MCF 10A (cell line): ENCODE data around the gene SMOC2. TPM values are rescaled to one million over a fixed set of nuclear protein-coding genes. Genes with fewer than 3 reads are reported as not detected.

Experiments
- BruUV-seq: library from RNA; stranded (reverse); fragments of 400-500 nt; replicated peaks from 2 replicates; lab custom pipeline; 2021; lab: Mats Ljungman, UMichigan
- CTCF ChIA-PET: fragments of 300-600 bp; sonication (Branson Sonifier 250); formaldehyde crosslinking; extraction: SDS; loops from one replicate; lab custom pipeline; 2021; ENCODE audit warnings: antibody characterized with exemption, inconsistent platforms; lab: Yijun Ruan, JAX
- POLR2A ChIA-PET: fragments of 300-600, 350-650 bp; sonication (Branson Sonifier 250); formaldehyde crosslinking; extraction: SDS; loops from one replicate; lab custom pipeline; 2020; ENCODE audit warnings: antibody characterized with exemption, inconsistent platforms; lab: Yijun Ruan, JAX
- DNase-seq: peaks from one replicate; pipeline ENCODE4 v3.0.0-alpha.2; 2018; ENCODE audit not compliant: unreplicated experiment
- H3K27ac Mint-ChIP-seq: one replicate; pipeline ENCODE4 v1.8.0; 2022; ENCODE audit warnings: mild to moderate bottlenecking, low read depth, mixed read lengths; ENCODE audit not compliant: unreplicated experiment
- H3K27me3 Mint-ChIP-seq: one replicate; pipeline ENCODE4 v1.8.0; 2022; ENCODE audit warnings: mixed read lengths; ENCODE audit not compliant: insufficient read depth, unreplicated experiment
- H3K36me3 Mint-ChIP-seq: one replicate; pipeline ENCODE4 v1.8.0; 2022; ENCODE audit warnings: mild to moderate bottlenecking, moderate library complexity, mixed read lengths; ENCODE audit not compliant: insufficient read depth, unreplicated experiment
- H3K4me1 Mint-ChIP-seq: one replicate; pipeline ENCODE4 v1.8.0; 2022; ENCODE audit warnings: mixed read lengths; ENCODE audit not compliant: insufficient read depth, unreplicated experiment
- H3K4me3 Mint-ChIP-seq: one replicate; pipeline ENCODE4 v1.8.0; 2022; ENCODE audit warnings: mild to moderate bottlenecking, moderate library complexity, mixed read lengths; ENCODE audit not compliant: unreplicated experiment
- H3K9me3 Mint-ChIP-seq: one replicate; pipeline ENCODE4 v1.8.0; 2022; ENCODE audit warnings: mixed read lengths; ENCODE audit not compliant: unreplicated experiment
- intact Hi-C: fragments of 100-400 bp; cut with micrococcal nuclease; formaldehyde crosslinking; loops from 2 replicates; pipeline ENCODE4 v1.14.1; 2022
- total RNA-seq: library from RNA; stranded (reverse); gene quantifications from 2 replicates; pipeline ENCODE4 v1.2.3, GENCODE V29; 2022
- TF ChIP-seq, protein P1 (sequence below): fragments of 200-600 bp; IDR thresholded peaks from one replicate; pipeline ENCODE4 v1.8.0; 2022; ENCODE audit warnings: antibody characterized with exemption, mild to moderate bottlenecking; ENCODE audit not compliant: unreplicated experiment

The SMOC2 gene
- total RNA-seq, 1 experiment from 2014 or later = not detected

DNA sequence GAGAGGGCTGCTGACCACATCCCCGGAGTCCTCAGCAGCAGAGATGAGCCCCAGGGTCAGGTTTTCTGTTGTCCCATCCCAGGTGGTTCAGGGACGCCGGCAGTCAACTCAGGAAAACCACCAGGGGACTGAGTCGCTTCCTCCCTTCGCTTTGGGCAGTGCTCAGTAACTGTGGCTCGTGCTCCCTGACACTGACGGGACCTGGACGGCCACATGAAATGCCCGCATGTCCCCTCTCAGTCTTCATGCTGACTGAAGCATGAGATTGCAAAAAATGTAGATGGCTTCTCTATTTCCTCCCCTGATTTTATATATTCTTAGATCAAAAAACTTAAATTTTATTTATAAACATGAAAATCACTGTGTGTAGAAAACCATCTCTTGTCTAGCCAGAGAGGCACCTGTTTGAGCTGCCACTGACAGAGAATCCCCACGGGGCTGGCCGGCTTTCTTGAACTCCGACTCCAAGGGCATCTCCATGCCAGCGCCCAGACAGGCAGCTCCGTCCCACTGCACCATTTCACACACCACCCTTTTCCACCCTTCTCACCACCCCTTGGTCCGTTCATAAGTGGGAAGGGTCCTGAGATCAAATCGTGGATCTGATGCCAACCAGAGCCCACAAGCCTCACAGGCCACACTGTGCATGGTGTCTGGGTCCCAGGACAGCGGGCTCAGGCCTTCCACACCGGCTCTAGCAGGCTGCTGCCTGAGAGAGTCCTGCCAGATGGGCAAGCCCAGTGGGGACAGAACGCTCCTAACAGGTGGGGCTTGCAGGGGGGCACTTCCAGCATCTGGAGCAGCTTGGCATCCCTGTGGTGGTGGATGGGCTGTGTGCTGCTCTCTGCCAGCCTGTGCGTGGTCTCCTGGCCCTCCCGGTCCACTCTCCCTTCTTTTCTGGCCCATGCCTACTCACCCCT lies 98.2 kb downstream of the SMOC2 start:
- H3K4me1 Mint-ChIP-seq = no peaks in the 10 kb centered on the region
- ChIA-PET POLR2A (no interaction called here), CTCF (interaction anchor here (1.3 kb wide), 1 partner anchor 169 kb away, joined by 4 read pairs; no protein-coding TSS in a partner anchor)
- intact Hi-C loops = no loop called here
- no peak for DNase-seq
- BruUV-seq = no TSS peak
- no peaks in the 10 kb centered on the region for H3K9me3 Mint-ChIP-seq
- TF ChIP-seq, protein P1, sequence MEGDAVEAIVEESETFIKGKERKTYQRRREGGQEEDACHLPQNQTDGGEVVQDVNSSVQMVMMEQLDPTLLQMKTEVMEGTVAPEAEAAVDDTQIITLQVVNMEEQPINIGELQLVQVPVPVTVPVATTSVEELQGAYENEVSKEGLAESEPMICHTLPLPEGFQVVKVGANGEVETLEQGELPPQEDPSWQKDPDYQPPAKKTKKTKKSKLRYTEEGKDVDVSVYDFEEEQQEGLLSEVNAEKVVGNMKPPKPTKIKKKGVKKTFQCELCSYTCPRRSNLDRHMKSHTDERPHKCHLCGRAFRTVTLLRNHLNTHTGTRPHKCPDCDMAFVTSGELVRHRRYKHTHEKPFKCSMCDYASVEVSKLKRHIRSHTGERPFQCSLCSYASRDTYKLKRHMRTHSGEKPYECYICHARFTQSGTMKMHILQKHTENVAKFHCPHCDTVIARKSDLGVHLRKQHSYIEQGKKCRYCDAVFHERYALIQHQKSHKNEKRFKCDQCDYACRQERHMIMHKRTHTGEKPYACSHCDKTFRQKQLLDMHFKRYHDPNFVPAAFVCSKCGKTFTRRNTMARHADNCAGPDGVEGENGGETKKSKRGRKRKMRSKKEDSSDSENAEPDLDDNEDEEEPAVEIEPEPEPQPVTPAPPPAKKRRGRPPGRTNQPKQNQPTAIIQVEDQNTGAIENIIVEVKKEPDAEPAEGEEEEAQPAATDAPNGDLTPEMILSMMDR = no peak
- H3K27me3 Mint-ChIP-seq = peaks cover 37% of the 10 kb centered on the region
- H3K36me3 Mint-ChIP-seq = no peaks in the 10 kb centered on the region
- H3K27ac Mint-ChIP-seq = no peak overlapping the region
- H3K4me3 Mint-ChIP-seq = no peak overlapping the region

GRCh38 chr6:168540713-168541291 lies 99.8 kb downstream of the SMOC2 start:
- H3K4me1 Mint-ChIP-seq = no peaks in the 10 kb centered on the region
- CTCF ChIA-PET = interaction anchor here (0.5 to 1.3 kb wide), 2 partner anchors 171 to 1345 kb away, joined by 3 to 4 read pairs; no protein-coding TSS in a partner anchor
- H3K9me3 Mint-ChIP-seq = no peaks in the 10 kb centered on the region

DNA sequence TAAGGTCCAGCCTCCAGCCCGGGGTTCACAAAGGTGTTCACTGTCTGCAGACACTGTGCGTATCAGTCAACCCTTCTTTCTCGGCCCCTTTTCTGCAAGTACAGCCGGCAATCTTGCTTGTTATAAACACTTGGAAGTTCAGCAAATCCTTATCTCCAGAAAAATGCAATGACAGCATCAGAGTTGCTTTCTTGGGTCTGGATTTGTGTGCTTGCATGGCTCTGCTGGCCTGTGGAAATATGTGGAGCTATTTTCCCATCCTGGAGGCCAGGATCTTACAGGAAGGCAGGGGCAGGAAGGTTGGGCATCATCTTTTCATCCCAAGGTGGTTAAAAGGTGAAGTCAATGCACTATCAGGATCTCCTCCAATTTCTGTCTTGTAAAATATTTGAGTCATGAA lies 100.3 kb downstream of the SMOC2 start:
- H3K4me1 Mint-ChIP-seq = no peaks in the 10 kb centered on the region
- BruUV-seq = no TSS peak
- ChIA-PET CTCF (no interaction called here), POLR2A (no interaction called here)
- no peak overlapping the region for H3K27ac Mint-ChIP-seq
- H3K4me3 Mint-ChIP-seq = no peak overlapping the region
- H3K9me3 Mint-ChIP-seq = no peaks in the 10 kb centered on the region
- intact Hi-C loops = no loop called here
- TF ChIP-seq, protein P1 = no peak
- H3K36me3 Mint-ChIP-seq = no peaks in the 10 kb centered on the region
- DNase-seq = no peak
- peaks cover 37% of the 10 kb centered on the region for H3K27me3 Mint-ChIP-seq

More at GRCh38 chr6:168540713-168541291, 99.8 kb downstream of the SMOC2 start:
- BruUV-seq = no TSS peak
- Mint-ChIP-seq H3K27ac (no peak overlapping the region), H3K27me3 (peaks cover 37% of the 10 kb centered on the region), H3K36me3 (no peaks in the 10 kb centered on the region), H3K4me3 (no peak overlapping the region)
- TF ChIP-seq, protein P1 = no peak
- intact Hi-C loops = no loop called here
- no peak for DNase-seq
- POLR2A ChIA-PET = no interaction called here

DNA sequence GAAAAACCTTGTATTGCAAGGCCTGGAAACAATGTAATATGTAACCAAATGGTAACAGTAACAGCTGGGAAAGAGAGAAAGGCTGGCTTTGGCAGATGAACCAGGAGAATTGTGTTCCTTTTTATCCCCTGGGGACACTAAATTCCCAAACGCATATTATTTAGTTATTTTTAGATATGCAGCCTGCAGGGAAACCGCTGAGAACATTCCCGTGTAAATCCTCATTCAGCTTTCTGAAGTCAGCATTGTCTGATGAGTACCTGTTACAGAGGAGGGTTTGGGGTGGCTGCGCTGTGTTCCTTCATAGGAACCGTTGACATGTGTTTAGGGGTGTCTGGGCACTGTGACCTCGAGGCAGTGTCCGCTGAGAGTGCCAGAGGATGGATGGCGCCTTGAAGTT lies 101.3 kb downstream of the SMOC2 start:
- H3K4me3 Mint-ChIP-seq = no peak overlapping the region
- BruUV-seq = no TSS peak
- peaks cover 46% of the 10 kb centered on the region for H3K27me3 Mint-ChIP-seq
- CTCF ChIA-PET = no interaction called here
- no peaks in the 10 kb centered on the region for H3K9me3 Mint-ChIP-seq
- no peak for DNase-seq
- POLR2A ChIA-PET = no interaction called here
- H3K4me1 Mint-ChIP-seq = peaks cover 10% of the 10 kb centered on the region
- intact Hi-C loops = no loop called here
- no peaks in the 10 kb centered on the region for H3K36me3 Mint-ChIP-seq
- TF ChIP-seq, protein P1 = no peak
- H3K27ac Mint-ChIP-seq = no peak overlapping the region
